ENCODE results near the gene NID2.

The NID2 gene

DNA sequence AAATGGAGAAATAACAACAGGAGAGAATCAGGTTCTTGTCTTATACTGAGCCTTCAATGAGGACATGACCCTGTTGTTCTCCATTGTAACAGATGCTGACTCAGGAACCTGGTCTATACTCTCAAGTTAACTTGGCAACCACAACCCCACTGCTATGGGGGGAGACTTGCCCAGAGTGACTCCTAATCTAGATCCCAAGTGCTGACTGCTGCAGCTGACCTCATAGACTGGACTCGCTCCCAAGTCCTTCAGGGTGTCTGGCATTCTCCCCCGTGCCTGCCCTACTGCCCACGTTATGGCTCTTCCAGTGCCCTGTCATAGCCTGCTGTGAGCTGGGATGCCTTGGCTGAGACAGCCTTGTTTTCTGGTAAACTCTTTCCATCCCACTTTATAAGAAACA is 37.1 kb downstream of the NID2 start:
- no peak for DNase-seq (ENCODE audit: low read depth in 2 of 2, low spot score in 1 of 2)

GRCh38 chr14:52029881-52030280 is 39.0 kb downstream of the NID2 start:
- no peak for DNase-seq (ENCODE audit: low read depth in 2 of 2, low spot score in 1 of 2)

- no peak for DNase-seq (ENCODE audit: low read depth in 2 of 2, low spot score in 1 of 2)
Observed at GRCh38 chr14:52026901-52027300, 42.0 kb downstream of the NID2 start.

DNA sequence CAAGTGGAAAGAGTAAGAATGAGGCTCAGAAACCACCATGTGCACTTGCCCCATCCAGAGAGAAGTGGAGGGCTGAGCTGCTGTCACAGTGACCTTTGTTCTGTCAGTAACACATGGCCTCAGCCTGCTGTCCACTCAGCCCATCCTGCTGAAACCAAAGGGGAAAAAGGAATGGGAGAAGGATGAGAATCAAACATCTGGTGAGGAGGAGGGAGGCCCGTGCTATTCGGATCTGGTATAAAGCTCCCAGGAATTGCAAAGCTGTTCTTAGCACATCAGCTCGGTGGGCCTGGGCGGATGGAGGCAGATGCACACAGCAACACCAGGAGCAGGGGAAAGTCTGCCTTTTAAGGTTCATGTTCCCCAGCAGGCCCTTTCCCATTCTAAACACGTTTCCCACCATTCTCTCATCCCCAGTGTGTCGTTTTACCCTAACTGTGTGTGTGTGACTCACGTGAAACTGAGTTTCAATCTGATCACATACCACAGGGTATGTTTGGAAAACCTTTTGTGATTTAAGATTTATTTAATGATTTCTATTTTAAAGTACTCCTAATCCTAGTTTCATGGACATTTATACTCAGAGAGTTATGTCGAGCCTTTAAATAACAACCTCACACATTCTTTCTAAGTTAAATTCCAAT is 42.7 kb downstream of the NID2 start:
- no peak for DNase-seq (ENCODE audit: low read depth in 2 of 2, low spot score in 1 of 2)

GRCh38 chr14:52025310-52025709 is 43.5 kb downstream of the NID2 start:
- DNase-seq (ENCODE audit: low read depth in 2 of 2, low spot score in 1 of 2) = no peak

DNA sequence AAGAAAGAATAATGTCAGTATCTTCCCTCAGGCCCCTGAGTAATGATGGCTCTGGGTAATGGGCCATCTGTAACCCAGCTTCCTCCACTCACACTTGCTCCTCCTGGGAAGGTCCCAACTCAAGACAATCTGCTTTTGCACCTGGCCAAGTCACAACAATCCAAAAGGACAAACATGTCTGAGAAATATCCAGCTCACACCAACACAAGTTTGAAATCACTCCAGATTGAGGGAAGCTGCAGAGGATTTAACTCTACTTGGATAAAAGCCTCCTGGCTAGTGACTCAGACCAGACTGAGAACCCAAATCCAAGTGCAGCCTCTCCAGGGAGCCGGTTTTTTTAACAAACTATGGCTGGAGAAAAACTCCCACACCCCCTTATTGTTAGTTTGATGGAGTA is 45.3 kb downstream of the NID2 start:
- no peak for DNase-seq (ENCODE audit: low read depth in 2 of 2, low spot score in 1 of 2)

DNA sequence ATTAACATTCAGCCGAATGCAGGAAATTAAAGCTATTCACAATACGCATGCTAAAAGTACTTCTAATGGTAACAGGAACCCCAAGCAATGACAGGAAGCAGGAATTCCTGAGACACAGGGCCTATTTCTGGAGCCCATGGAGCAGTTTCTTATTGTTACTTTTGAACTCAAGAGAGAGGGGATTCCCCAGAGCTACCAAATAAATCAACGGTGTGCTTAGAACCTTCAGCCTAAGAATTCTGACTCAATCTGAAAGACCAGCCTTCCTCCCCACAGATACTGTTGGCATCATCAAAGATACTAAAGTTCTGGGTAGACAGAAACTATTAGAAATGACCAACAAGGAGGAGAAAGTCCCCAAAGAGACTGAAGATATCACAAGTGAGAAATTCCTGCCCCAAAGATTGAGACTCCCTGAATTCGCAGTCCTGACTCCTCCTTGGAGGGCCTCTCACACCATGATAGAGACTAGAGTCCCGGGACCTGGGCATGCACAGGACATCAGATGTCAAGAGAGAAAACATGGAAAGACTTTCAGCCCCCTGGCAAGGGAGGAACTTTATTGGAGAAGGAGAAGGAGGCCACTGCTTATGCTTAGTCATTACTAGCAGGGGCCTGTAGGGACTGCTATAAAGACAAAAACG is 46.8 kb downstream of the NID2 start:
- no peak for DNase-seq (ENCODE audit: low read depth in 2 of 2, low spot score in 1 of 2)

DNA sequence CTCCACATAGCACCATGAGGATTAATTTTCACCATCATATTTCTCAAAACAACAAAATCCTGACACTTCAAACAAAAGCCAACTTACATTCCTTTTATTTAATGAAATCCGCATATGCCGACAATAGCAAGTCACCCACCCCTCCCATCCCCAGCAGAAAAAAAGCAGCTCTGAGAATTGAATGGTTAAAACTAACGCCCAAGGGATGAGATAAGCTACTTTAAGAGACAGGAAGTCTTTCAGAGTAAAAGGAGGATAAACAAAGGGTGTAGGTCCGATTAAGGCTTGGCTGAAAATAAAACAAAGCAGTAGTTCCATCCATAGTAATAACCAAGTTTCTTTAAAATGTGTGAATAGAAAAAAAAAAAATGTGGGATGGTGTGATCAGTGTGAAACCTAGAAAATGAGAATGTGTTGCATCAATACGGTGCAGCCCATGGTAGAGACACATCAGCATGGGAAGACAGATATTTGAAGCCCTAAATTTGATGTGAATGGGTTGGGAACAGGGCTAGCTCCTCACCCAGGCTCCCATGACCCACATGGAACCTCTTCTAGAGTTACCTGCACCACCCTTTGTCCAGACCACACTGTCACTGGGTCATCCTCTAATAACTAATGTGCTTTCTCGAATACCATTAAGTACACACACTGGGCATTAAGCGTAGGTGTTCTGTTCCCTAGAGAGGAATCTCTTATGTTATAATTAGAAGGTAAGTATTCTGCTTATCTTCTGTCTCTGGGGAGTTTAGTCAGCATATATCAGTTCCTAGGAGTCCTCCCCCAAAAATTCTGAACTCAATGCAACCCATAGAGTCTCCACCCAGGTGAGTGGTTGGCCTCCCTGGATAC is 47.8 kb downstream of the NID2 start:
- no peak for DNase-seq (ENCODE audit: low read depth in 2 of 2, low spot score in 1 of 2)

DNA sequence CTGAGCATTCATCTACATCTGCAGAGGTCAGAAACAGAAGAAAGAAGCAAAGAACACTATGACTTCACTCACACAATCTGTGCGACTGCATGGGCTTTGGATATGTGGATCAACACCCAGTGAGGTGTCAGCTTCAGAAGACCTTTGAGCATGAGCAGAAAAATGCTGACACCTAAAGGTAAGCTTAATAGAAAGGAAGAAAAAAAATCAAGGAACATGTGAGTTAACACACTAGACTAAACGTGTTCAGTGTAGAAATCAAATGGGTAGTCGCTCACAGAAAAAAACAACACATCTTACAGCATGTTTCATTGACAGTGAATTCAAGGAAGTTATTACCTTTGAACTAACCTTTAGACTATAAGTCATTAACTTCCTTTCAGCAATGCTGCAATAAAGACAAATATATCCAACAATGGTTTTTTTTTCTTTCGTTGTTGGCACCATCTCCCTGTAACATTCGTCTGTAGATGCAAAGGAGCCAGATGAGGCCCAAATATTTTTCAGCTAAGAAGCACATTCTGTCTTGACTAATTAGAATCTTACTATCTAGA is 48.6 kb downstream of the NID2 start:
- DNase-seq (ENCODE audit: low read depth in 2 of 2, low spot score in 1 of 2) = no peak

- no peak for DNase-seq (ENCODE audit: low read depth in 2 of 2, low spot score in 1 of 2)
Observed at GRCh38 chr14:52018970-52019369, 49.9 kb downstream of the NID2 start.

DNA sequence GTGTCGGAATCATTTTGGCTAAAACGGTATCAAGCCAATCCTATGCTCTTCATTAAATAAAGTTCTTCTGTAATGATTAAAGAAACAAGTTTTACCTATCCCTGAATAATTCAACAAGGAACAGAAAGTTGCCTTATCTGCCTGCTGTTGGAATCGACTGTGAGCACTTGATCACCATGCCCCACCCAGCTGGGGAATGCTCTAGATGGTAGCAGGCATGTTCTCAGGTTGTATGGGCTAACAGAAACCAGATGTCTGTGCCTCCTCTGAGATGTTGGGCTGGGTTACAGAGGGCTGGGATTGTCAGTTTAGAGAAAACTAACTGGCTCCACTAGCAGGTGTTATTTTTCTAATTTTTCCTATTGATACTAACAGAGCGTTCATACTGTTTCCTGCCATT is 50.6 kb downstream of the NID2 start:
- no peak for DNase-seq (ENCODE audit: low read depth in 2 of 2, low spot score in 1 of 2)

- no peak for DNase-seq (ENCODE audit: low read depth in 2 of 2, low spot score in 1 of 2)
Observed at GRCh38 chr14:52015411-52016030, 53.3 kb downstream of the NID2 start.

GRCh38 chr14:52014601-52015267 is 54.1 kb downstream of the NID2 start:
- no peak for DNase-seq (ENCODE audit: low read depth in 2 of 2, low spot score in 1 of 2)

GRCh38 chr14:52013984-52014600 is 54.8 kb downstream of the NID2 start:
- no peak for DNase-seq (ENCODE audit: low read depth in 2 of 2, low spot score in 1 of 2)

GRCh38 chr14:52012635-52013034 is 56.2 kb downstream of the NID2 start:
- DNase-seq (ENCODE audit: low read depth in 2 of 2, low spot score in 1 of 2) = no peak

GRCh38 chr14:52011523-52011922 is 57.3 kb downstream of the NID2 start:
- no peak for DNase-seq (ENCODE audit: low read depth in 2 of 2, low spot score in 1 of 2)

DNA sequence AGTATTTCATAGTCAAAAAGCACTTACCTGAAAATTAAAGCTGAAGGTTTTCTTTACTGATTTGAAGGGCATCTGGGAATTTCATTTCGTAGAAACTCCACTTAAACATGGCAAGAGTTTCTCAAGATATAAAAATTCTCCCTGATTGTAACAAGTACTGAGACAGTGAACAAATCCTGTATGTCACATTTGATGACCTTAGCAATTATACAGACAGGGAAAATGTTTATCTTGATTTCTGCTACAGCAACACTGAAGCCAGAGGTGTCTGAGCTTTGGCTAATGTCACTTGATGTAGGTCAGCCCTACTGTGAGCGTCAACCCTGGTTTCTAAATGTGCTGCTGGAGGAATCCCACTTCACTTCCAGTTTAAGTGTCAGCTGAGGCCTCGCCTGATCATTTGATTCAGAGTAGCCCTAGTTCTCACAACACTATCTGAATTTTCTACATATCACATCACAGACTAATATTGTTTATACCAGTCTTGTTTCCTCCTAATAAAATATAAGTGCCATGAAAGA is 58.6 kb downstream of the NID2 start:
- no peak for DNase-seq (ENCODE audit: low read depth in 2 of 2, low spot score in 1 of 2)

- no peak for DNase-seq (ENCODE audit: low read depth in 2 of 2, low spot score in 1 of 2)
Observed at GRCh38 chr14:52008136-52008535, 60.7 kb downstream of the NID2 start.

- no peak for DNase-seq (ENCODE audit: low read depth in 2 of 2, low spot score in 1 of 2)
Observed at GRCh38 chr14:52007637-52008036, 61.2 kb downstream of the NID2 start.

DNA sequence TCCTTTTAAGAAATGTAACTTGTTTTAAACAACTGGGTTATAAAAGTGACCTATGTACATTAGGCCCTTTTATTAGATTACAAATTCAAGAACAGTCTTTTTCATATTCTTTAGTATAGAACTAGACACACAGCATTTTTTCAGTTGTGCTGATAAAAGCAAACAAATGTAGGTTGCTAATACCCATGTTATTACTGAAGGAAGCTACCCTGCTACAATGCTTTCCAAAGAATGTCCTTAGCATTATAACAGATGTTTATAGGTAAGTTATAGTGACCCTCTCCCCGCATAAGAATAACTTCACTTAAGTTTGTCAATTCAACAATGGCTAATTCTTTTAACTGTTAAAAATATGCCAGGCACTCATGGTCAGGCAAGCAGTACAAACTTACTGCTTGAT is 61.6 kb downstream of the NID2 start:
- DNase-seq (ENCODE audit: low read depth in 2 of 2, low spot score in 1 of 2) = no peak
